IPS-11a (cell line): ENCODE measurements around the gene RASSF4.

Experiments
- H3K4me3 ChIP-seq: one replicate; pipeline ENCODE4 v1.5.1; 2013; ENCODE audit warnings: low read depth, low read length, control low read depth

The RASSF4 gene

GRCh38 chr10:44961230-44961571 is 1.6 kb downstream of the RASSF4 start:
- no peak overlapping the region for H3K4me3 ChIP-seq

DNA sequence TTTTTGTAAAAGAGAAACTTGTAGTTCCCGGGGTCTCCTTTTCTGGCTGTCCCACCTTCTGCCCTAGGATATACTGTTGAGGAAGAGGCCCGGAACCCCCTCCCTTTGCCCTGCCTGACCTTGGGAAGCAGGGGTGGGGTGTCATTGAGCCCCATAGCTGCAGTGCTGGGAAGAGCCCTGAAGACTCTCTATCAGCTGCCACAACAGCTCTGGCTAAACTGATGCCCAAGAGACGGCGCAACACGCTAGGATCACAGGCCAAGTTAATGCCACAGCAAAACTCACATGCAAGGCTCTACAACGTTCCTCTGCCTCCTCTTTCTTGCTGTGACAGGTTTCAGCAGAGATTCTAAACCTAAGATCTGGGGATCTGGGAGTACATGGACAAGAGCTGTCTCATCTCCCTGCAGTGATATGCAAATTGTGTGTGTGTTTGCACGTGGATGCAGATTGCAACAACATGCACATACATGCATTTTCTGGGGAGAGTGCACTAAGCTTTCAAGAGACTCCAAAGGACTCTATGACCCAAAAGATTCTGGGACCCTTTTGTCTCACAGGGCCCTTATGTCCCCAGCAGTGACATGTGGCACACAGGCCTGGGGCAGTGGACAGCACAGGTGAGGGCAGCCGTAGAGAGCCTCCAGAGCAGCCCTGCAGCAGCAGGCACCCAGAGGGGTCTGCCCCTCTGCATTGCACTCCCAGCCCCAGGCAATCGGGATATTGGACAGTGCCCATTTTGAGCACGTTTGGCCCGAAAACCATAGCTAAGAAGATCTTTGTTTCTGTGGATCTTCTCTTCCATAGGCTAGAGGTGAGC is 2.5 kb downstream of the RASSF4 start:
- H3K4me3 ChIP-seq, result no peak overlapping the region

DNA sequence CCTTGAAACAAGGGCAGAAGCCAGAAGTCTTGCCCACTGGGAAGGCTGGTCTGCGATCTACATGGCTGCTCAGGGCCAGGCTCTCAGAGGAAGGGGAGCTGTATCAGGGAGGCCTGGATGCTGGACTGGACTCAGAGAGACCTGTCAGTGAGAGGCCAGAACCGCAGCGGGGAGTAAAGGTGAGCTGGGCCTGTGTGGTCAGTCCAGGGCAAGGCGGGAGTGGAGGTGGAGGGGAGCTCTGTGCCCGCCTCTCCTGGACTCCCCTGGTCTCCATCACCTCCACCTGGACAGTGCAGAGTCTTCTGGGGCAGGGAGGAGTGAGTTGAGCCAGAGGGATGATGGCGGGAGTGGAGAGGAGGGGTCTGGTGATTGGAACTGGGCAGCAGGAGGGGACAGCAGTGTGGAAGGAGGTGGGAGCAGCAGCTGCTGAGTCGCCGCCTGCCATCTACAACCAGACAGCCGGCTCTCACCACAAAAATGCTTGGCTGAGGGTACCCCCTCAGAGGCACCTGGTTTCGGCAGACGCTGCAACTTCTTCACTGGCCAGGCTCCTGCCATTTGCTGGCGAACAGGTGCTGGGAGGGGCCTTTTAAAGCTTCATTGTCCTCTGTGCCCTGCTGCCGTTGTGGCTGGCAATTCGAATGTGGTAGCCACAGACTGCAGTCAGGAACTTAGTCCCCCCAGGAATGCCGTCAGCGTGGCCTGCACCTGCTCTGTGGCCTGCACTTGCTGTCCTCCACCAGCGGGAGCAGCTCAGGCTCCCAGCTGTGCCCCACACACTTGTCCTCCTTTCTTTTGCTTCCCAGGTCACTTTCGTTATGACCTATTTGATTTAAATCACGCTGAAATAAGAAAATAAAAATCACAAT is 3.5 kb downstream of the RASSF4 start:
- no peak overlapping the region for H3K4me3 ChIP-seq

GRCh38 chr10:44963772-44964633 is 4.4 kb downstream of the RASSF4 start:
- no peak overlapping the region for H3K4me3 ChIP-seq

DNA sequence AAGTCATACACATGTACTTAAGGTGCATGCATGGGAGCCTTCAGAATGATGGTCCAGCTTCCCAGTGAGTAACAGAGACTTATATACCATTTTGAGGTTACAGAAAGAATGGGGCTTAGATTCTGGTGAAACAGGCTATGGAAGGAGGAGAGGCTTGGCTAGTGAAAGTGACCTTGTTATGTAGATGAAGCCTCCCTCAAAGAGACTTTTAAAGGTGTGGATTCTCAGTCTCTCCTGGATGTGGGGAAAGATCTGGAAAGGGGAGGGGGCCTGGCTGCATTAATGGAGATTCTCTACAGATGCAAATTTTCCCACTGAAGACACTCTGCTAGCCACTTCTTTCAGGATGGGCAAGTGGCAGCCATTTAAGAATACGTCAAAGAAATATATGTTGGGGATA is 5.5 kb downstream of the RASSF4 start:
- H3K4me3 ChIP-seq, result no peak overlapping the region

DNA sequence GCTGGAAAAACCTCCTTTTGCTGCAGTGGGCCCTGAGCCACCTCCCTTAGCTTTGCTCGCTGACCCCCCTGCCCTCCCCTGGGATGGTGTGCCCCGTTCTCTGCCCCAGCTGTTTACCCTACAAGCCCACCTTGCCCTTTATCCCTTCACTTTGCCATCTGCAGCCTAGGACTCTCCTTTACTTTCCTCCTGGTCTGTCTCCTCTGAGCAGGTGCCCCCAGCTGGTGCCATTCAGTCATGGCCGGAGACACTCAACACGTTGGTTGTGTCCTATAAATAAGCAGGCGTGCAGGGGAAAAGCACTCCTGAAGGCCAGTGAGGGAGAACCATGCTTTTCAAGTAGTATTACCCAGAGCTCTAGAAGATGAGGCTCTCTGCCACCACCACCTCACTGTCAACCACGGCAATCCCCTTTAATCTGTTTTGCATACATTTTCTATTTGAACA is 6.1 kb downstream of the RASSF4 start:
- no peak overlapping the region for H3K4me3 ChIP-seq

GRCh38 chr10:44966129-44966815 is 6.7 kb downstream of the RASSF4 start:
- H3K4me3 ChIP-seq, result no peak overlapping the region

GRCh38 chr10:44966816-44967509 is 7.4 kb downstream of the RASSF4 start:
- H3K4me3 ChIP-seq, result no peak overlapping the region

GRCh38 chr10:44967616-44968015 is 8.0 kb downstream of the RASSF4 start:
- no peak overlapping the region for H3K4me3 ChIP-seq

- H3K4me3 ChIP-seq, result no peak overlapping the region
Observed at GRCh38 chr10:44968091-44968490, 8.5 kb downstream of the RASSF4 start.

GRCh38 chr10:44968500-44969400 is 9.1 kb downstream of the RASSF4 start:
- H3K4me3 ChIP-seq, result no peak overlapping the region

GRCh38 chr10:44969854-44970253 is 10.3 kb downstream of the RASSF4 start:
- no peak overlapping the region for H3K4me3 ChIP-seq

DNA sequence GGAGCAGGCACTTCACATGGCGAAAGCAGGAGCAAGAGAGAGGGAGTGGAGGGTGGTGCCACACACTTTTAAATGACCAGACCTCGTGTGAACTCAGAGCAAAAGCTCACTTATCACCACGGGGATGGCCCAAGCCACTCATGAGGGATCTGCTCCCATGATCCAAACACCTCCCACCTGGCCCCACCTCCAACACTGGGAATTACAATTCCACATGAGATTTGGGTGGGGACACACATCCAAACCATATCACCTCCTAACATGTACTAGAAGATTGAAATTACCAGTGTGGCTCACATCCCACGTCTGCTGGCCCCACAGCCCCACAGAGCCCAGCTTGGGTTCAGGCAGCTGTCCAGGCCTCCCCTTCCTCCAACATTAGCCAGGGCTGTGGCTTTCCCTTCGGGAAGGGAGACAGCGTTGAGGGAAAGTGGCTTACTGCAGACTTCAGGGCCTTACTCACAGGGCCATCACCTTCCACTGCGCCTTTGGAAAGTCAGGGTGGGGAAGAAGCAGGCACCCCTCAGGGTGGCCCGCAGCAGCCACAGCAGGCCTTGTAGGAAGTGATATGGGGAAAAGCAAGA is 11.3 kb downstream of the RASSF4 start:
- no peak overlapping the region for H3K4me3 ChIP-seq

GRCh38 chr10:44971434-44971833 is 11.8 kb downstream of the RASSF4 start:
- no peak overlapping the region for H3K4me3 ChIP-seq

DNA sequence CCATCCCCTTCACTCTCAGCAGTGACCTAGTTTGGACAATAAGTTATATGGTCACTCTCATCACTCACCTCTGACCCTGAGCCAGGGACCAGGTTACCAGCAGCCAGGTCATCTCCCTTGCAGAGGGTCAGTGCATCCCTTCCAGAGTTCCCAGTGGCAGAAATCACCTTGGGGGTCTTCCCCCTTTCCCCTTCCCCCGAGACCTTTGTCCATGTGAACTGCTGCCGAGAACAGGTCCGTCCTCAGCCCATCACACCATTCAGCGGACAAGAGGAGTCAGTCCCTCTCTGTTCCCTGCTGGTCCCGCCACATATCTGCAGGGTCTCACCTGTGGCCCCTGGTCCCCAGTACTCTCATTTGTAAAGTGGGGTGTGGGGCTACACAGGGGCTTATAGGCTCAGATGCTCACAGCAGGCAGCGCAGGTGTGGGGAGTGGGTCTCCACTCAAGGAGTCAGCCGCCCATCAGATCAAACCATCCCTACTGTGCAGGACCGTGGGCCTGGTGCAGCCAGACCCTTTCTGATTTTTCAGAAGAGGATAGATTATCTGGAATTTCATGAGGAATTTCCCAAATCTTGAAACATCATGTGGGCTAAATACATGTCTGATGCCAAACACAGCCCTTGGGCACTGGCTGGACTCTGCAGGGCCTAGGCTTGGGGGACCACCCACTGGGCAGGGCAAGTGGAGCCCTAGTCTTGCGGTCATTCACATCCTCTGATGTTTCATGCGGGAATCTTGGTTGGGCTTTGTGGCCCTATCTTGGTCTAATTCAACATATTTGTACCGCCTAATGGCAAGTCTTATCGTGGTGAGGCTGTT is 12.5 kb downstream of the RASSF4 start:
- no peak overlapping the region for H3K4me3 ChIP-seq

DNA sequence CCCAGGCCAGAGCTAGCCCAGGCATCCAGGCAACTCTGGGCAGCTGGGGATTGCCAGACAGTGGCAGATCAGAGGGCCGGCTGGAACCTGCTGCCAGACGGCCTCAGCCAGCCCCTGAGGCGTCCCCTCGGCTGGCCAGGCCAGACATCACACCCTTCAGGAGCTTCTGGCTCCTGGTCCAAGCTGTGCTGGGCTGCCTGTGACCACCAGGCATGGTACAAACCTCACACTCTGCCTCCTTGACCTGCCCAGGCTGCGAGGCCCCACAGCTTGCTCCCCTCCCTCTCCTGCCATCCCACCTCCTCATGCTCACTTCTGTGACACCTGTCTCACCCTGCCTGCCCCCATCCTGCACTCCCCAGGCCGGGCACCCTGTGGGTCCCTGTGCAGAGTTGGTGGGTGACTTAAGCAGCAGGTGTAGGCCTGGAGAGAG is 13.3 kb downstream of the RASSF4 start:
- no peak overlapping the region for H3K4me3 ChIP-seq

GRCh38 chr10:44973323-44974081 is 13.9 kb downstream of the RASSF4 start:
- no peak overlapping the region for H3K4me3 ChIP-seq
